GM21576 (cell line): ENCODE data around the gene DDC.

ENCODE experiments used
- ATAC-seq: cut with Tn5 transposase; IDR thresholded peaks from one replicate; pipeline ENCODE4 v1.9.1; 2021; ENCODE audit warnings: mild to moderate bottlenecking, moderate library complexity; ENCODE audit not compliant: unreplicated experiment

DDC gene

GRCh38 chr7:50418526-50419290 is 146.5 kb downstream of the DDC start:
- ATAC-seq: no peak

GRCh38 chr7:50418086-50418515 is 147.1 kb downstream of the DDC start:
- ATAC-seq: peak; percentile 89

- peak; percentile 81 for ATAC-seq
Measured at GRCh38 chr7:50416527-50417182, 148.6 kb downstream of the DDC start.

- no peak for ATAC-seq
Measured at GRCh38 chr7:50415844-50416364, 149.3 kb downstream of the DDC start.

- ATAC-seq: no peak
Measured at GRCh38 chr7:50413561-50413960, 151.6 kb downstream of the DDC start.

GRCh38 chr7:50412973-50413372 is 152.2 kb downstream of the DDC start:
- no peak for ATAC-seq

GRCh38 chr7:50411332-50411731 is 153.9 kb downstream of the DDC start:
- ATAC-seq: peak; percentile 21

- ATAC-seq: peak; percentile 52
Measured at GRCh38 chr7:50409856-50410745, 155.1 kb downstream of the DDC start.
